Thoracic aorta (tissue), 2 donors: ENCODE data around the gene NDUFAF8. TPM values are rescaled to one million over a fixed set of nuclear protein-coding genes. Genes with fewer than 3 reads are reported as not detected.
A peak's percentile ranks its signal among the peaks of the same experiment; 100 is the strongest.

Experiments
- ATAC-seq: fragments of 150-250 bp; one replicate; pipeline ENCODE4 v1.8.0; 2017; ENCODE audit warnings: low read depth; ENCODE audit not compliant: insufficient number of reproducible peaks, low FRiP score
- DNase-seq: peaks from one replicate; pipeline ENCODE4 v3.0.0-alpha.2; 2020; ENCODE audit warnings: low spot score
- H3K27ac ChIP-seq, 2 donors: fragments of 200-600 bp; sonication (generic); 1 replicate in 1 of 2; 2 replicates in 1 of 2; pipeline ENCODE4 v1.5.1; 2016; ENCODE audit warnings: mild to moderate bottlenecking in 2 of 2, moderate library complexity in 2 of 2
- H3K27me3 ChIP-seq: fragments of 200-600 bp; sonication (generic); replicated peaks from 2 replicates; pipeline ENCODE4 v1.6.0; 2016; ENCODE audit warnings: mild to moderate bottlenecking; ENCODE audit not compliant: insufficient read depth
- H3K36me3 ChIP-seq: fragments of 200-600 bp; sonication (generic); one replicate; pipeline ENCODE4 v1.5.1; 2016
- H3K4me1 ChIP-seq, 2 donors: fragments of 200-600 bp; sonication (generic); 1 replicate in 1 of 2; 2 replicates in 1 of 2; pipeline versions ENCODE4 v1.5.1 to v1.6.0; 2016; ENCODE audit warnings: low read depth in 2 of 2, mild to moderate bottlenecking in 1 of 2; ENCODE audit not compliant: control insufficient read depth in 1 of 2
- H3K4me3 ChIP-seq: fragments of 200-600 bp; sonication (generic); 2 replicates; pipeline ENCODE4 v1.5.1; 2016; ENCODE audit warnings: mild to moderate bottlenecking
- H3K9me3 ChIP-seq: fragments of 200-600 bp; sonication (generic); 2 replicates; pipeline ENCODE4 v1.5.1; 2016
- CTCF ChIP-seq: fragments of 200-600 bp; sonication (generic); IDR thresholded peaks from one replicate; pipeline ENCODE4 v1.5.1; 2019; ENCODE audit warnings: antibody characterized with exemption
- total RNA-seq, 2 donors: library from RNA; depleted of rRNA; stranded (reverse); fragments of >200 nt; gene quantifications; one replicate each; pipeline versions ENCODE4 v1.1.0 to v1.2.3, GENCODE V29; 2016

Gene NDUFAF8
- total RNA-seq, 2 donors from 2014 or later, result 17.8 to 19.5 TPM

- no peak for TF ChIP-seq CTCF
- DNase-seq (no peak), ATAC-seq (no peak)
- no peak overlapping the region for H3K27ac ChIP-seq
- peak overlapping the region; percentile 58 for H3K4me3 ChIP-seq
- H3K9me3 ChIP-seq, result no peaks in the 10 kb centered on the region
- peaks cover 0 to 8% of the 10 kb centered on the region in 2 donors for H3K4me1 ChIP-seq
- no peaks in the 10 kb centered on the region for H3K27me3 ChIP-seq
- H3K36me3 ChIP-seq, result peaks cover 16% of the 10 kb centered on the region
These were observed 46.2 kb downstream of the NDUFAF8 start for GRCh38 chr17:81285179-81285878.

GRCh38 chr17:81285894-81286293, 46.8 kb downstream of the NDUFAF8 start:
- Histone ChIP-seq H3K4me1 (peaks cover 0 to 8% of the 10 kb centered on the region in 2 donors), H3K36me3 (peaks cover 13% of the 10 kb centered on the region), H3K9me3 (no peaks in the 10 kb centered on the region), H3K27me3 (no peaks in the 10 kb centered on the region), H3K27ac (no peak overlapping the region), H3K4me3 (peak overlapping the region; percentile 58)
- no peak for TF ChIP-seq CTCF
- DNase-seq, result no peak
- ATAC-seq, result no peak

- H3K27ac ChIP-seq, result no peak overlapping the region
These were observed 47.5 kb downstream of the NDUFAF8 start for GRCh38 chr17:81286491-81287145.

GRCh38 chr17:81287152-81287551, 48.0 kb downstream of the NDUFAF8 start:
- TF ChIP-seq CTCF, result no peak
- Histone ChIP-seq H3K9me3 (no peaks in the 10 kb centered on the region), H3K4me1 (peaks cover 0 to 10% of the 10 kb centered on the region in 2 donors), H3K27ac (no peak overlapping the region), H3K36me3 (peaks cover 5% of the 10 kb centered on the region), H3K4me3 (no peak overlapping the region), H3K27me3 (no peaks in the 10 kb centered on the region)
- no peak for DNase-seq
- no peak for ATAC-seq

More at GRCh38 chr17:81286491-81287145, 47.5 kb downstream of the NDUFAF8 start:
- Histone ChIP-seq H3K4me1 (peaks cover 0 to 8% of the 10 kb centered on the region in 2 donors), H3K9me3 (no peaks in the 10 kb centered on the region), H3K36me3 (peaks cover 9% of the 10 kb centered on the region), H3K27me3 (no peaks in the 10 kb centered on the region), H3K4me3 (no peak overlapping the region)
- DNase-seq (no peak), ATAC-seq (no peak)
- TF ChIP-seq CTCF, result no peak

GRCh38 chr17:81287741-81288430, 48.8 kb downstream of the NDUFAF8 start:
- H3K36me3 ChIP-seq, result peaks cover 5% of the 10 kb centered on the region
- DNase-seq (no peak), ATAC-seq (no peak)
- peaks cover 6 to 17% of the 10 kb centered on the region in 2 donors for H3K4me1 ChIP-seq
- no peak for TF ChIP-seq CTCF
- no peak overlapping the region for H3K27ac ChIP-seq
- no peaks in the 10 kb centered on the region for H3K9me3 ChIP-seq
- no peak overlapping the region for H3K4me3 ChIP-seq
- H3K27me3 ChIP-seq, result no peaks in the 10 kb centered on the region
